HUES64 (cell line): ENCODE results near the gene MAP2.

ENCODE experiments used
- H3K27ac ChIP-seq: 2 replicates; pipeline ENCODE4 v1.7.0; 2013; ENCODE audit warnings: low read depth, low read length, inconsistent platforms
- H3K27me3 ChIP-seq: 2 replicates; pipeline ENCODE4 v1.6.1; 2013; ENCODE audit warnings: mild to moderate bottlenecking, low read length; ENCODE audit not compliant: insufficient read depth
- H3K36me3 ChIP-seq: 2 replicates; pipeline ENCODE4 v1.6.1; 2013; ENCODE audit warnings: mild to moderate bottlenecking, low read length; ENCODE audit not compliant: insufficient read depth
- H3K4me1 ChIP-seq: 2 replicates; pipeline ENCODE4 v1.6.1; 2013; ENCODE audit warnings: mild to moderate bottlenecking, low read length, moderate library complexity; ENCODE audit not compliant: insufficient read depth
- H3K4me3 ChIP-seq: 2 replicates; pipeline ENCODE4 v1.5.1; 2013; ENCODE audit warnings: mild to moderate bottlenecking, low read length, moderate library complexity
- H3K9ac ChIP-seq: 2 replicates; pipeline ENCODE4 v1.6.1; 2013; ENCODE audit warnings: mild to moderate bottlenecking, low read depth, low read length
- H3K9me3 ChIP-seq: 2 replicates; pipeline ENCODE4 v1.6.1; 2013; ENCODE audit warnings: low read depth, low read length; ENCODE audit not compliant: insufficient read depth
- WGBS: fragments of 150-250, 120-280 bp; methylation state at CpG from one replicate; pipeline ENCODE4 v1.1.7; 2013; ENCODE audit warnings: missing lambda C conversion rate; 5-methylcytosine and 5-hydroxymethylcytosine counted together

The MAP2 gene

GRCh38 chr2:209424781-209425470 lies 1.1 kb downstream of the MAP2 start:
- no peaks in the 10 kb centered on the region for H3K36me3 ChIP-seq
- H3K4me1 ChIP-seq, result peaks cover 28% of the 10 kb centered on the region
- peak overlapping the region; percentile 56; the same call in 1 of the 2 replicates for H3K9ac ChIP-seq
- H3K4me3 ChIP-seq, result peak overlapping the region; percentile 81
- peaks cover 23% of the 10 kb centered on the region for H3K27me3 ChIP-seq
- no peak overlapping the region for H3K27ac ChIP-seq
- WGBS, result 23% methylated on average over 10 of the region's 10 CpGs
- no peaks in the 10 kb centered on the region for H3K9me3 ChIP-seq

- peaks cover 28% of the 10 kb centered on the region for H3K4me1 ChIP-seq
- H3K27ac ChIP-seq, result no peak overlapping the region
- WGBS, result 25% methylated on average over 1 of the region's 2 CpGs
- no peaks in the 10 kb centered on the region for H3K9me3 ChIP-seq
- H3K9ac ChIP-seq, result no peak overlapping the region
- peaks cover 23% of the 10 kb centered on the region for H3K27me3 ChIP-seq
- H3K36me3 ChIP-seq, result no peaks in the 10 kb centered on the region
- peak overlapping the region; percentile 81 for H3K4me3 ChIP-seq
These were observed 1.7 kb downstream of the MAP2 start for GRCh38 chr2:209425471-209426071.

- H3K4me1 ChIP-seq, result peaks cover 28% of the 10 kb centered on the region
- no peak overlapping the region for H3K9ac ChIP-seq
- H3K27ac ChIP-seq, result peak overlapping the region; percentile 46; the same call in 1 of the 2 replicates
- H3K27me3 ChIP-seq, result peaks cover 23% of the 10 kb centered on the region
- H3K36me3 ChIP-seq, result no peaks in the 10 kb centered on the region
- H3K9me3 ChIP-seq, result no peaks in the 10 kb centered on the region
- H3K4me3 ChIP-seq, result no peak overlapping the region
These were observed 2.6 kb downstream of the MAP2 start for GRCh38 chr2:209426432-209426831.

GRCh38 chr2:209431701-209432100 lies 7.9 kb downstream of the MAP2 start:
- Histone ChIP-seq H3K27ac (no peak overlapping the region), H3K27me3 (no peaks in the 10 kb centered on the region), H3K36me3 (no peaks in the 10 kb centered on the region), H3K4me3 (no peak overlapping the region), H3K9me3 (no peaks in the 10 kb centered on the region), H3K4me1 (peaks cover 8% of the 10 kb centered on the region), H3K9ac (no peak overlapping the region)
- 85% methylated on average over 3 of the region's 3 CpGs for WGBS

- Histone ChIP-seq H3K27ac (no peak overlapping the region), H3K9me3 (no peaks in the 10 kb centered on the region), H3K36me3 (no peaks in the 10 kb centered on the region), H3K4me3 (no peak overlapping the region), H3K4me1 (peaks cover 12% of the 10 kb centered on the region), H3K27me3 (no peaks in the 10 kb centered on the region), H3K9ac (no peak overlapping the region)
- WGBS, result 89% methylated on average over 3 of the region's 3 CpGs
These were observed 17.7 kb downstream of the MAP2 start for GRCh38 chr2:209441541-209441940.

GRCh38 chr2:209442939-209443338 lies 19.1 kb downstream of the MAP2 start:
- no peak overlapping the region for H3K27ac ChIP-seq
- no peaks in the 10 kb centered on the region for H3K27me3 ChIP-seq
- H3K36me3 ChIP-seq, result no peaks in the 10 kb centered on the region
- no peak overlapping the region for H3K9ac ChIP-seq
- H3K9me3 ChIP-seq, result no peaks in the 10 kb centered on the region
- H3K4me3 ChIP-seq, result no peak overlapping the region
- H3K4me1 ChIP-seq, result peaks cover 12% of the 10 kb centered on the region
- 96% methylated on average over 1 of the region's 1 CpG for WGBS

GRCh38 chr2:209445485-209445884 lies 21.6 kb downstream of the MAP2 start:
- Histone ChIP-seq H3K9me3 (no peaks in the 10 kb centered on the region), H3K4me1 (peaks cover 12% of the 10 kb centered on the region), H3K9ac (no peak overlapping the region), H3K4me3 (no peak overlapping the region), H3K27ac (no peak overlapping the region), H3K27me3 (no peaks in the 10 kb centered on the region), H3K36me3 (no peaks in the 10 kb centered on the region)
- 100% methylated on average over 1 of the region's 2 CpGs for WGBS

GRCh38 chr2:209451209-209451834 lies 27.5 kb downstream of the MAP2 start:
- no peaks in the 10 kb centered on the region for H3K36me3 ChIP-seq
- WGBS, result 80% methylated on average over 2 of the region's 3 CpGs
- H3K4me1 ChIP-seq, result peaks cover 19% of the 10 kb centered on the region
- H3K9ac ChIP-seq, result no peak overlapping the region
- peak overlapping the region; percentile 72 for H3K27ac ChIP-seq
- H3K27me3 ChIP-seq, result no peaks in the 10 kb centered on the region
- H3K4me3 ChIP-seq, result no peak overlapping the region
- H3K9me3 ChIP-seq, result no peaks in the 10 kb centered on the region

- Histone ChIP-seq H3K4me1 (peaks cover 30% of the 10 kb centered on the region), H3K27me3 (no peaks in the 10 kb centered on the region), H3K9me3 (no peaks in the 10 kb centered on the region), H3K9ac (no peak overlapping the region), H3K27ac (no peak overlapping the region), H3K4me3 (no peak overlapping the region), H3K36me3 (no peaks in the 10 kb centered on the region)
These were observed 32.6 kb downstream of the MAP2 start for GRCh38 chr2:209456489-209456888.

GRCh38 chr2:209458008-209458979 lies 34.4 kb downstream of the MAP2 start:
- peak overlapping the region; percentile 36; the same call in 1 of the 2 replicates for H3K27ac ChIP-seq
- H3K4me1 ChIP-seq, result peaks cover 19% of the 10 kb centered on the region
- no peaks in the 10 kb centered on the region for H3K27me3 ChIP-seq
- 37% methylated on average over 3 of the region's 3 CpGs for WGBS
- H3K9ac ChIP-seq, result no peak overlapping the region
- no peaks in the 10 kb centered on the region for H3K36me3 ChIP-seq
- no peaks in the 10 kb centered on the region for H3K9me3 ChIP-seq
- H3K4me3 ChIP-seq, result no peak overlapping the region

GRCh38 chr2:209459359-209459758 lies 35.5 kb downstream of the MAP2 start:
- Histone ChIP-seq H3K9ac (no peak overlapping the region), H3K36me3 (no peaks in the 10 kb centered on the region), H3K9me3 (no peaks in the 10 kb centered on the region), H3K4me1 (peaks cover 19% of the 10 kb centered on the region), H3K27me3 (no peaks in the 10 kb centered on the region), H3K27ac (no peak overlapping the region), H3K4me3 (no peak overlapping the region)
- WGBS, result 90% methylated on average over 2 of the region's 2 CpGs
